HepG2 (cell line): Measurements from ENCODE around the gene WBP1. TPM values are rescaled to one million over a fixed set of nuclear protein-coding genes. Genes with fewer than 3 reads are reported as not detected.

Experiments
- KDM5B ChIP-seq: sonication (generic); formaldehyde crosslinking; IDR thresholded peaks from 2 replicates; pipeline ENCODE4 v1.4.0; 2020; ENCODE audit warnings: missing genetic modification reagents, mild to moderate bottlenecking, borderline replicate concordance
- MXI1 ChIP-seq: IDR thresholded peaks from 3 replicates; pipeline ENCODE4 v1.6.1; 2012; ENCODE audit warnings: low read depth, low read length, inconsistent platforms, borderline replicate concordance
- NFIB ChIP-seq: sonication (generic); formaldehyde crosslinking; IDR thresholded peaks from 2 replicates; pipeline ENCODE4 v1.9.0; 2021; ENCODE audit warnings: missing genetic modification reagents, mild to moderate bottlenecking, borderline replicate concordance
- TGIF2 ChIP-seq: IDR thresholded peaks from 2 replicates; pipeline ENCODE4 v1.6.1; 2016; ENCODE audit warnings: control low read depth, missing compliant biosample characterization
- THAP7 ChIP-seq: sonication (generic); formaldehyde crosslinking; IDR thresholded peaks from 2 replicates; pipeline ENCODE4 v1.8.1; 2023; ENCODE audit warnings: mild to moderate bottlenecking, missing genetic modification reagents
- ZKSCAN5 ChIP-seq: sonication (generic); formaldehyde crosslinking; IDR thresholded peaks from 2 replicates; pipeline ENCODE4 v1.5.1; 2020; ENCODE audit warnings: mild to moderate bottlenecking, missing genetic modification reagents
- ZMAT3 ChIP-seq: sonication (generic); formaldehyde crosslinking; conservative IDR thresholded peaks from 2 replicates; pipeline ENCODE4 v1.7.0; 2021; ENCODE audit warnings: missing genetic modification reagents
- ZMAT5 ChIP-seq: sonication (generic); formaldehyde crosslinking; IDR thresholded peaks from 2 replicates; pipeline ENCODE4 v1.5.0; 2020; ENCODE audit warnings: mild to moderate bottlenecking, low read depth, missing genetic modification reagents, borderline replicate concordance
- ZNF607 ChIP-seq: sonication (generic); formaldehyde crosslinking; IDR thresholded peaks from 2 replicates; pipeline ENCODE4 v1.5.1; 2020; ENCODE audit warnings: missing genetic modification reagents, mild to moderate bottlenecking, borderline replicate concordance
- ZNF652 ChIP-seq: IDR thresholded peaks from 2 replicates; pipeline ENCODE4 v1.6.1; 2016; ENCODE audit warnings: low read depth, borderline replicate concordance
- polyA plus RNA-seq, 8 experiments: library from polyadenylated mRNA; depleted of rRNA in 3 of 8; stranded (reverse) in 7 of 8; unstranded in 1 of 8; fragments of >200 nt; fragmentation: Illumina TruSeq in 4 of 8; extraction: Trizol in 4 of 8; gene quantifications; 2 replicates each; pipeline versions ENCODE4 v1.2.1 to v1.2.3, GENCODE V29; 2011 to 2016; ENCODE audit warnings: low read depth in 4 of 8, missing spikeins in 1 of 8, mixed read lengths in 1 of 8; ENCODE audit not compliant: insufficient read depth in 1 of 8
- total RNA-seq, 5 experiments: library from RNA; depleted of rRNA; stranded (reverse); fragments of >200 nt; fragmentation: Illumina TruSeq; extraction: Trizol; gene quantifications; 2 replicates each; pipeline ENCODE4 v1.2.3, GENCODE V29; 2016; ENCODE audit warnings: low read depth in 1 of 5
- TF ChIP-seq, protein P1 (sequence below): IDR thresholded peaks from 2 replicates; pipeline ENCODE4 v1.6.1; 2018; ENCODE audit warnings: missing genetic modification reagents, mild to moderate bottlenecking, missing compliant biosample characterization
- TF ChIP-seq, protein P2 (sequence below): sonication (generic); formaldehyde crosslinking; IDR thresholded peaks from 2 replicates; pipeline ENCODE4 v1.5.0; 2020; ENCODE audit warnings: missing genetic modification reagents, mild to moderate bottlenecking, borderline replicate concordance

WBP1 gene
- total and polyA plus RNA-seq, 2 of the 13 experiments (the other 11 are each of a cell fraction or from before 2014, with no cell fraction given): 38.8 to 85.7 TPM

GRCh38 chr2:74464406-74464805 is 6.2 kb downstream of the WBP1 start (continued):
- TF ChIP-seq KDM5B: no peak
- no peak for TF ChIP-seq ZNF607 (CRISPR knock-in tag)
- no peak for TF ChIP-seq ZMAT5 (CRISPR knock-in tag)
- TF ChIP-seq THAP7 (CRISPR knock-in tag): no peak
- no peak for TF ChIP-seq MXI1
- TF ChIP-seq ZKSCAN5: no peak
- TF ChIP-seq NFIB: 0 out of 2 replicates have a peak, but pooled peaks have one; percentile 76
- 0 out of 2 replicates have a peak, but pooled peaks have one; percentile 6 for TF ChIP-seq ZMAT3 (CRISPR knock-in tag)
- no peak for TF ChIP-seq ZNF652 (CRISPR knock-in tag)
- no peak for TF ChIP-seq TGIF2
- TF ChIP-seq, protein P1, sequence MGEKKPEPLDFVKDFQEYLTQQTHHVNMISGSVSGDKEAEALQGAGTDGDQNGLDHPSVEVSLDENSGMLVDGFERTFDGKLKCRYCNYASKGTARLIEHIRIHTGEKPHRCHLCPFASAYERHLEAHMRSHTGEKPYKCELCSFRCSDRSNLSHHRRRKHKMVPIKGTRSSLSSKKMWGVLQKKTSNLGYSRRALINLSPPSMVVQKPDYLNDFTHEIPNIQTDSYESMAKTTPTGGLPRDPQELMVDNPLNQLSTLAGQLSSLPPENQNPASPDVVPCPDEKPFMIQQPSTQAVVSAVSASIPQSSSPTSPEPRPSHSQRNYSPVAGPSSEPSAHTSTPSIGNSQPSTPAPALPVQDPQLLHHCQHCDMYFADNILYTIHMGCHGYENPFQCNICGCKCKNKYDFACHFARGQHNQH (CRISPR knock-in tag): no peak
- TF ChIP-seq, protein P2, sequence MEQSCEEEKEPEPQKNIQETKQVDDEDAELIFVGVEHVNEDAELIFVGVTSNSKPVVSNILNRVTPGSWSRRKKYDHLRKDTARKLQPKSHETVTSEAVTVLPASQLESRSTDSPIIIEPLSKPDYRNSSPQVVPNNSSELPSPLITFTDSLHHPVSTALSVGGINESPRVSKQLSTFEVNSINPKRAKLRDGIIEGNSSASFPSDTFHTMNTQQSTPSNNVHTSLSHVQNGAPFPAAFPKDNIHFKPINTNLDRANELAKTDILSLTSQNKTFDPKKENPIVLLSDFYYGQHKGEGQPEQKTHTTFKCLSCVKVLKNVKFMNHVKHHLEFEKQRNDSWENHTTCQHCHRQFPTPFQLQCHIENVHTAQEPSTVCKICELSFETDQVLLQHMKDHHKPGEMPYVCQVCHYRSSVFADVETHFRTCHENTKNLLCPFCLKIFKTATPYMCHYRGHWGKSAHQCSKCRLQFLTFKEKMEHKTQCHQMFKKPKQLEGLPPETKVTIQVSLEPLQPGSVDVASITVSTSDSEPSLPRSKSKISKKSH (CRISPR knock-in tag): peak; percentile 3; the same call in 1 of the 2 replicates
